NCI-H2196 (cell line): ENCODE results near the gene CPO.

Source experiments
- DNase-seq: peaks from one replicate; lab custom pipeline; 2025; ENCODE audit not compliant: unreplicated experiment; lab: John Stamatoyannopoulos, UW

CPO gene

DNA sequence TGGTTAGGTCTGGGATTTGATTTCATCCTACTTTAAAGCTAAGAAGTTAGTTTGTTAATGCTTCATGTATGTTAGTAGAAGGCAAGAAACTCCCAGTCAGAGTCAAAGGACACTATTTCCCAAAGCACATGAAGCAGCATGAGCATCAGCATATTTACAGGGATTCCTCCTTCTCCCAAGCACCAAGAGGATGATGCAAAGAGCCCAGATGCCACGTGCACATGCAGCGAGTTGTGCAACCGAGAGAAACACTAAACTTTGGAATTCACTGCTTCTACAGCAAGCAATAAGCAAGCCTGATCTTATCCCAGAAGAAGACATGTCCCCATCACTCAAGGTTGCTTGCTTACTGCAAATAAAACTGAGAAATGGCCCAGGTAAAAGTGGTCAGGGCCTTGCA lies 32.5 kb downstream of the CPO start:
- DNase-seq: no peak

DNA sequence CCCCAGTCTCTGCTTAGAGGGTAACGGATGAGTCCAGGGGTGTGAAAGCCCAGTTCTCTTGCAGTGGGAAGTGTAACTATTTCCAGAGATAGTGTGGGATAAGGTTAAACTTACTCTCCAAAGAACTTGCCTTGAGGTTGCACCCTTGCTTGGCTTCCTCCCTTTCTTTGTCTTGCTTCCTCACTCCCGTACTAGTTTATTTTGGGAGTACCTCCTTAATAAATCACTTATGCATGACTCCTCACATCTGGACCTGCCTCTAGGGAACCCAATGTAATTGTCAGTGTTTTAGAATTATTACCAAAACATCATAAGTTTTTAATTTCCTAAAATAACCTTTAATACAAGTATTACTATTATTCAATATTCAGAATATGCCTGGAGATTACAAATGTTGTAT lies 35.2 kb downstream of the CPO start:
- DNase-seq: no peak

GRCh38 chr2:206978746-206979145 lies 39.4 kb downstream of the CPO start:
- no peak for DNase-seq

DNA sequence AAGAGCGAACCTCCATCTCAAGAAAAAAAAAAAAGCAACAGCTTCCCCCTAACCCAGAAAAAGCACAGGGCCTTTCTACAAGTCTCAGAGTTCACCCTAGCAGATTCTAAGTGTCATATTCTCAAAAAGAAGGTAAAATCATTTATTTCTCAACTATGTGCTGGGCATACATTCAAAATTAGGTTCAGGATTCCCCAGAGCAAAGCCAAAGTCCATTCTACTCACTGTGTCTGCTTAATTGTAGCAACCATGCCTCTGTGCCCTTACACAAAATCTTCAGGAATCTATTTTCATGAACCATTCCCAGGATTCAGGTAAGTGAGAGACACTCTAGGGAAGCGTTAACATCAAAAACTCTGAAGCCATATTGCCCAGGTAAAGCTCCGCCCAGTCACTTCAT lies 40.0 kb downstream of the CPO start:
- DNase-seq: no peak

GRCh38 chr2:206979922-206980321 lies 40.6 kb downstream of the CPO start:
- DNase-seq: no peak

DNA sequence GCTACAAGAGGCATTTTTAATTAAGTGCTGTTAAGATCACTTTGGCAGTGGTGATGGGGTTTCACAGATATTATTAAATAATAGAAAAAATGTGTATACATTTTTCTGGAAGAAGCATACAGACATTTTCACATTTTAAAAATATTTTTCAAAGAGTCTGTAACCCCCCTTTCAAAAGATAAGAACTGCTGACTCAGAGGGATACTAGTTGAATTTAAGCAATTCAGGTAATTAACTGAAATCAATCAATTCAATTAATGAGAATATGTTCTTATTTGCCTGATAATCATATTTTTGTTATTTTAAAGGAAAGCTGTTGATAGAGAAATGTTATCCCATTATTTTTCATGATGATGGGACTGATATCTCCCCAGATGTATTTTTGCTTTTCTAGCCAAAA lies 41.1 kb downstream of the CPO start:
- no peak for DNase-seq

DNA sequence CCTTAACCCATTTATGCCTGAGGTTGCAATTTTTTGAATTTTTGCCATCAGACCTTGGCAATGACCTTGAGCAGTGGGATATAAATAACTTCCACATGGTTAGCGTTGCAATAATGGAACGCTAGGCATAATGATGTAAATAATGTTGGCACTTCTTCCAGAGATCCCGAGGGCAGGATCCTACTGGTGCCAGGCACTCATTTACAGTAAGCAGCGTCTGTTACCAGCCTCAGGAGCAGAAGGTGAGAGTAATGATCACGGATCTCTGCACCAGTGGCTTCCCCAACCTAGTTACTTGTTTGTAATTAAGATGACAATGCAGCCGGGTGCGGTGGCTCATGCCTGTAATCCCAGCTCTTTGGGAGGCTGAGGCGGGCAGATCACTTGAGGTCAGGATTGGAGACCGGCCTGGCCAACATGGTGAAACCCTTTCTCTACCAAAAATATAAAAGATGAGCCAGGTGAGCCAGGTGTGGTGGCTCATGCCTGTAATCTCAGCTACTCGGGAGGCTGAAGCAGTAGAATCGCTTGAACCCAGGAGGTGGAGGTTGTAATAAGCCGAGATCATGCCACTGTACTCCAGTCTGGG lies 41.9 kb downstream of the CPO start:
- DNase-seq: no peak

DNA sequence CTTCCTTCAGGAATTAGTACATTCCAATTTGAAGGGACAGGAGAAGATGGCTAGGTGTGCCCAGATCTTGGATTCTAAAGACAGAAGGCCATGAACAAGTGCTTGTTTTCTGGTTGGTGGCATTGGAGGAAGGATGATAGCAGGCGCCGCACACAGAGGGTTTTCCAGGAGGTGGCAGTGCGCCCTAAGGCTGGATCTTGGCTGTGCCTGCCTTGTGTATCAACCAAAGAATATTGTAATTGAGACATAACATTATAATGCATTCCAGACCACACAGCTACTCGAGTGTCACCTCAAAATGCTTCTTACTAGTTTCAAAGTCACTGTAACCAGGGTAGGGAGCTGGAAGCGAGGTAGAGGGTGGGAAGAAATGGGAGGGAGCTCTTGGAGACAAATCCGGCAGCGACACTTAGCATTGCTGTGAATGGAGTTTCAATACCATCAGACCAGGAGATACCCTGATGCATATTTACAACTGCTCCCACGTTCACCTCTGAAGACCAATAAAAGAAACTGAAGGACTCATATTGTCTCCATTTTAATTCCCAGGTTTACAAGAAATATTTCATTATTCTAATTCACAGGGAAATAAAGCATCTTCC lies 42.5 kb downstream of the CPO start:
- peak; percentile 77 for DNase-seq

DNA sequence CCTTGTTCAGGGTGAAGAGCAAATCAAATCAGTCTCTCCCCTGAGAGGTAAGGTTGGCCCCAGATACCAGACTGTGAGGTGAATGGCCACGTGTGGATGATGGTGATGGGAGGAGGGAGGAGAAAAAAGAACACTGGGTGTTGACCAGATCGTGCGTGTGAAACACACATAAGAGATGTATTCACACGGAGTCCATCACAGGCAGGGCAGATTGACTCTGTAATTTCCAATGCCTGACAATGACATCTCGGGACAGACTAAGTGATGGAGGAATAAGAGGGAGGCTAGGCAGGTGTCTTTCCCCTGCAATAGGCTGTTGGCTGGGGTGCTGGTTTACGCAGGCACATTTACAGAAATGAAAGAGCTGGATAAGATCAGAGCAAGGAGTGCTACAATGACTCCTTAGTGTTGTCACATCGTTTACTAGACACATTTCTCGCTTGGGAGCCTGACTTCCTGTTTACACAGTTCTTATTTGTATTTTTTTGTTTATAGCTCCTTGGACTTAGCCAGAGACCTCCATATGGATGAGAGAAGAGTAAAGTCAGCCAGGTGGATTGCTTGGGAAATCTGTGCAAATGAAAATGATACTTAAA lies 43.1 kb downstream of the CPO start:
- DNase-seq: no peak

DNA sequence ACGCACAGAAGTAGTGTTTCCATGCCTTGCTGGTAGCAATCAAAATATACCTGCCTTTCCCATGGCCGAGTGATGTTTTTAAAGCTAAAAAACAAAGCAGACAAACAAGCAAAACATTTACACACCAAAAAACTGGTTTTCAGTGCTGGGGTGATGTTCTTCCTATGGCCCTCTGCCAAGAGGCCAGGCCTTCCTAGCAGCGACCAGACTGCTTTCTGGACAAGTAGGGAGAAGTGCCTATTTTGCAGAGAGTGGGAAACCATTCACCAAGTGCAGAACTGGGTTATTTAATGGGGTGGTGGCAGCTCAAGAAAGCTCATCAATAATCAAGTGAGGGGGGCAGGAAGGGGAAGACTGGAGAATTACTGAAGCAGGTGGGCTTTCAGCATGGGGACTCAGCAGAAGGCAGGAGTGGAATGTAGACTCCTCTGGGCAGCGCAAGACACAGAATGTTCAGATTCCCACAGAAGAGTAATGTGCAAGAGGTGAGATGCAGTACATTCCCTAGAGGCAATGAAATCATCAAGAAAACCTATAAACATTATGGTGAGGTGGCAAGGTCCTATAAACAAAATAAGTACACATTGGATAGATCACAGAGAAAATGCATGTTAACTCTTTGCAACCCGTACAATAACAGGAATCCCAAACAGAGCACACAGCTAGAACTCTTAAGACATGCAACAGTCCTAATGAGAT lies 44.0 kb downstream of the CPO start:
- DNase-seq: no peak

- no peak for DNase-seq
Measured at GRCh38 chr2:206984206-206984605, 44.9 kb downstream of the CPO start.

- no peak for DNase-seq
Measured at GRCh38 chr2:206986943-206987342, 47.6 kb downstream of the CPO start.

- DNase-seq: no peak
Measured at GRCh38 chr2:206987810-206988209, 48.5 kb downstream of the CPO start.

GRCh38 chr2:206988884-206989283 lies 49.6 kb downstream of the CPO start:
- no peak for DNase-seq

GRCh38 chr2:206989311-206989710 lies 50.0 kb downstream of the CPO start:
- DNase-seq: peak; percentile 27

- DNase-seq: no peak
Measured at GRCh38 chr2:206990360-206990759, 51.0 kb downstream of the CPO start.

GRCh38 chr2:206991070-206991469 lies 51.8 kb downstream of the CPO start:
- no peak for DNase-seq

- no peak for DNase-seq
Measured at GRCh38 chr2:206993396-206993911, 54.1 kb downstream of the CPO start.

DNA sequence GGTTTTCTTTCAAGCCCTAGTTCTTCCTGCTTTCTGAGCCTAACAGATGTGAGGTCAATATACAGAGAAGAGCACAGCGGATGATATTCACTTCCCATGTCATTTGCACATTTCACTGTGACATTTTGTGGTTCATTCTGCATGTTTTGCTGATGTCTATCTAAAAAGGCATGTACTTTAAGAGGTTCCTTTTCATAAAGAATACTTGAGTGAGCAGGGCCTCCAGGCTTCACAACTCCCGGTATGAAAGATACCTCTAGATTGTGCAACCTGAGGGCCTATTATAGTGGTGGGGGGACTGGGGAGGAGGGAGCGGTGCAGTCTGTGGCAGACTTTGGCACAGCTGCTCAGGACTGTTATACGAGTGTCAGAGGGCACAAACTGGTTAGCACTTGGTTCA lies 54.6 kb downstream of the CPO start:
- peak; percentile 36 for DNase-seq

DNA sequence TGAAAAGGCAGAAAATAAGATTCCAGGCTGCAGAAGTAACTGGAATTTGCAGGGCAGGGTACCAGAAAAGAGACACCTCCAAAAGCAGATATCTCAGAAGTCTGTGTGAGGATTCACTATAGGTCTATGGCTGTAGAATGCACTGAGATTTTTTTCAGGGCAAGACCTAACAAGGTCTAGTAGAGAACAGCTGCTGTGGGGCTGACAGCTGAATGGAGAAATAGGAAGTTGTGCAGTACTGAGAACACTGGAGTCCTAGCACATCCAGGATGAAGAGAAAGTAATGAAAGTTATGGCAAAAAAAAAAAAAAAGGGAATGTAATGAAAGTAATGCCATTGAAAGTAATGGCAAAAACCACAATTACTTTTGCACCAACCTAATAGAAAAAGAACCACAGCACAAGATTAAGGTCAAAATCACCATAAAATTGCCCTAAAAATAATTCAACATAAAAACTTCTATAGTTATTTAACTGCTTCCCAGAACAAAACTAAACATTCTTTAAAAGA lies 57.3 kb downstream of the CPO start:
- DNase-seq: no peak

GRCh38 chr2:207008105-207008990 lies 69.0 kb downstream of the CPO start:
- DNase-seq: no peak
